HUES6 (cell line): Measurements from ENCODE around the gene B4GALNT1.

ENCODE experiments used
- H3K27ac ChIP-seq: 2 replicates; pipeline ENCODE4 v1.7.0; 2013; ENCODE audit warnings: low read depth, mild to moderate bottlenecking, low read length, inconsistent platforms
- H3K27me3 ChIP-seq: 2 replicates; pipeline ENCODE4 v1.6.1; 2013; ENCODE audit warnings: low read length; ENCODE audit not compliant: control insufficient read depth, insufficient read depth
- H3K36me3 ChIP-seq: 2 replicates; pipeline ENCODE4 v1.6.1; 2013; ENCODE audit warnings: low read length; ENCODE audit not compliant: control insufficient read depth, insufficient read depth
- H3K4me1 ChIP-seq: 2 replicates; pipeline ENCODE4 v1.6.1; 2013; ENCODE audit warnings: low read length; ENCODE audit not compliant: control insufficient read depth, insufficient read depth
- H3K4me3 ChIP-seq: 2 replicates; pipeline ENCODE4 v1.5.1; 2013; ENCODE audit warnings: low read depth, low read length
- H3K9ac ChIP-seq: one replicate; pipeline ENCODE4 v1.6.1; 2013; ENCODE audit warnings: mild to moderate bottlenecking, low read length
- H3K9me3 ChIP-seq: 2 replicates; pipeline ENCODE4 v1.6.1; 2013; ENCODE audit warnings: low read depth, low read length; ENCODE audit not compliant: control insufficient read depth, insufficient read depth

The B4GALNT1 gene

DNA sequence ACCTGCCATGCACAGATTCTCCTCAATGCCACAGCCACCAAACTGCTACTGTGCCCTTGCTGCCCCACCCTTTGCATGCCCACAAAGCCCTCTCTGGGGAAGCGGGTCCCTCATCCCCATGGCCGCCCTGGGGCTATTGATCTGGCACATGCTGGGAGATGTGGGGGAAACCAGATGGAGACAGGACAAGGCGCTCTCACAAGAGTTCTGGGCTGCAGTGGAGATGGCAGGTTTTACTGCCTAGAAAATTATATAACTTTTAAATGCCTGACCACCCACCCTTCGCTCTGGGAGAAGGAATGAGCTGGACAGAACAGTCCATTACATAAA, 52.6 kb downstream of the B4GALNT1 start:
- no peak overlapping the region for H3K27ac ChIP-seq
- H3K27me3 ChIP-seq = peaks cover 6% of the 10 kb centered on the region; the same call in 1 of the 2 replicates
- peaks cover 46% of the 10 kb centered on the region for H3K36me3 ChIP-seq
- H3K9ac ChIP-seq = no peak overlapping the region
- no peaks in the 10 kb centered on the region; the same call in 1 of the 2 replicates for H3K4me1 ChIP-seq
- H3K9me3 ChIP-seq = no peaks in the 10 kb centered on the region
- H3K4me3 ChIP-seq = no peak overlapping the region

DNA sequence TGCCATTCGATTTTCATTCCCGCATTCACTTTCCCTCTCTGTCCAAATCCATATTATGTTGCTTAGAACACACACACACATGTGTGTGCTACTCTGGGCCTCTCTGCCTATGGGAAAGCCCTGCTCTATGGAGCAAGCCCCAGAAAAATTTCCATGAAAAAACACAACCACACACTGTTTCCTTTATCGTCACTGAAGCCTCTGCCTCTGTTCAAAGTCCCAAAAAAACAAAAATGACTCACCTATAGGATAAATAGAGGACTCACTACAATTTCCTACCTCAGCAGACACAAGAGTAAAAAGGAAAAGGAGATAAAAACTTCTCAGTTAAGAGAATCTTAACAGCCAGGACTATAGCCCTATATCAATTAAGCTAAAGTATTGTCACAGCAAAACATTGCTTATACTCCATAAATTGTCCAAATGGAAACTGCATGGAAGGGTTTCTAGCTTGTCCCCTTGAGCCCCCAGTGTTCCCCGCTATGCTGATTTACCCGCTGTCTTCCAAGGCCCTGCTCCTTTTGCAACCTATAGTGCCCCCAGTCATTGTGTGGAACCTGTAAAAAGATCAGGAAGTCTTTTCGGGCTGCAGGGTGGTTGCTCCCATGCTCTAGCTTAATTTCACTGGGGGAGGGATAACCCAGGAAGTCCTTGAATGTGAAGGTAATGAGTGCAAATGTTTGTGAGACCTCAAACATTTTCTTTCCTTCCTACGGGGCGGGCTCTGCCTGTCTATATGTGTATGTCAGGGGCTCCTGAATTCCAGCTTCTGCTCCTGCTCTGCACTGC, 53.1 kb downstream of the B4GALNT1 start:
- Histone ChIP-seq H3K9me3 (no peaks in the 10 kb centered on the region), H3K9ac (no peak overlapping the region), H3K27me3 (peaks cover 6% of the 10 kb centered on the region; the same call in 1 of the 2 replicates), H3K4me3 (no peak overlapping the region), H3K36me3 (peaks cover 50% of the 10 kb centered on the region), H3K4me1 (no peaks in the 10 kb centered on the region; the same call in 1 of the 2 replicates), H3K27ac (no peak overlapping the region)

DNA sequence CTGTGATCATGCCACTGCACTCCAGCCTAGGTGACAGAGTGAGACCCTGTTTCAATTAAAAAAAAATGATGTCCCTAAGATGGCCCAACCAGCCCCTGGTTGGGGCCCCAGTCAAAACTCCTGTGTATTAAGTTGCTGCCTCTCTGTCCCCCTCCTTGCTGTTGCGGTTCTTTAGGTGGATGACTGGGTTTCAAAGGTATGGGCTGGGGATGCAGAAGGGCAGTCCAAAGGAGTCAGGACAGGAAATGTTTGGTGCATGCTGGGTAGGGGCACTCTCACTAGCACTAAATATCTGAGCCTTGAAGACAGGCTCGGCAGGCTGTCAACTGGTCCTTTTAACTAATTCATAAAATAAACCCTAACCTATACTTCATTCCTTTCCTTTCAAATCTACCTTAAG, 54.0 kb downstream of the B4GALNT1 start:
- Histone ChIP-seq H3K9ac (no peak overlapping the region), H3K27ac (no peak overlapping the region), H3K4me1 (no peaks in the 10 kb centered on the region; the same call in 1 of the 2 replicates), H3K27me3 (peaks cover under 1% of the 10 kb centered on the region; the same call in 1 of the 2 replicates), H3K36me3 (peaks cover 53% of the 10 kb centered on the region), H3K4me3 (no peak overlapping the region), H3K9me3 (no peaks in the 10 kb centered on the region)

DNA sequence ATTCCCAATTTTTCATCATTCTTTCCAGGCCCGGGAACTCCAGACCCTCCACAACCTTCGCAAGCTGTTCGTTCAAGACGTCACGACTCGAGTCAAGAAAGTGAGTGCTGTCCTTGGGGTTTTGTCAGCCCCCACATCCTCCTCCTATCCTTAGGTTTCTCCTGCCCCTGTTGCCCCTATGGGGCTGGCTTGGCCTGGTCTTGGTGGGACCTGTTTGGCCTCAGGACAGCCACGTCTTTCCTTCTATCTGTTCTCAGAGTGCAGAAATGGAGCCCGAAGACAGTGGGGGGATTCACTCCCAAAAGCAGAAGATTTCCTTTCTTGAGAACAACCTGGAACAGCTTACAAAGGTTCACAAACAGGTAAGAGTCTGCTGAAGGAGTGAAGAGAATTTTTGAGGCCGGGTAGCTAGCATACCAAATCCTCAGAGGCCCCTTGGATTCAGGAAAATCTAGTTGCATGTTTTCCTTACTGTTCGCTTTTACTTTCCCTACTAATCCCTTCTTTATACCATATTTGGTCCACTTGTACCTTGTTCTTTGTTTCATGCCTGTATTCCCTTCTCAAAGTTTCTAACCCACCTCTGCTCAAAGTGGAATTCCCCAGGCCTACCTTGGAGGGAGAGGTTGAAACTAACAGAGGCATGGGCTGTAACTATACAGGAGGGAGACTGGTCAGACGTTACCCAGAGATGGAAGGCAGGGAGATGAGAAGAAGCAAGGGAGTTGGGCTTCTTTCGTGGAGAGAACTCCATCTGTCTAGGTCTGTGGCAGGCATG, 54.8 kb downstream of the B4GALNT1 start:
- Histone ChIP-seq H3K4me1 (no peaks in the 10 kb centered on the region), H3K36me3 (peaks cover 53% of the 10 kb centered on the region), H3K9me3 (no peaks in the 10 kb centered on the region), H3K27me3 (no peaks in the 10 kb centered on the region), H3K27ac (no peak overlapping the region), H3K4me3 (no peak overlapping the region), H3K9ac (no peak overlapping the region)

DNA sequence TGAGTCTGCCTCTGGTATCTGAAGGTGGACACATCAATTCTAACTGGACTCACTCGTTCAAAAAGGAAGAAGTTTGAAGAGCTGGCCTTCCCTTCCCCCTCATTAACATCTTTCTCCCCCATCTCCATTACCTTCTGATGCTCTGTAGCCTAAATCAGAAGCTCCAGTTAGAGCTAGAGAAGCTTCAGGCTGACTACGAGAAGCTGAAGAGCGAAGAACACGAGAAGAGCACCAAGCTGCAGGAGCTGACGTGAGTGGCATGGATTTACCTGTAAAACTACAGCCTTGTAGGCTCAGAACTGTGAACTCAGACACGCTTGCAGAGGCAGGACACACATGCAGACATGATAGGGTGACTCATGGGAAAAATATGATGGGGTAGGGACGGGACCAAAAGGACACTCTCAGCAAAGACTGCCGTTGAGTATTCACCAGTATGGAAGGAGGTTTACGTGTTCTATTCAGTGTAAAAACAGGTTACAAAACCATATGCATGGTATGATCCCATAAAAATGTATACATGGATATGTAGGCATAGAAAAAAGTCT, 56.3 kb downstream of the B4GALNT1 start:
- Histone ChIP-seq H3K4me1 (no peaks in the 10 kb centered on the region), H3K36me3 (peaks cover 62% of the 10 kb centered on the region), H3K9ac (no peak overlapping the region), H3K4me3 (no peak overlapping the region), H3K9me3 (no peaks in the 10 kb centered on the region), H3K27me3 (no peaks in the 10 kb centered on the region), H3K27ac (no peak overlapping the region)
